GM18499 (cell line): ENCODE measurements around the gene PKD1.
"Not testable (repeated sequence)": the region's sequence is repeated elsewhere in the genome, so short reads cannot be mapped to it uniquely, and the experiment has no call there.

Experiments used
- ATAC-seq: cut with Tn5 transposase; IDR thresholded peaks from one replicate; pipeline ENCODE4 v1.9.1; 2021; ENCODE audit warnings: moderate number of reproducible peaks; ENCODE audit not compliant: insufficient read depth, unreplicated experiment

PKD1 gene

GRCh38 chr16:2111412-2112335 is 24.0 kb downstream of the PKD1 start:
- not testable (repeated sequence) for ATAC-seq

- ATAC-seq: not testable (repeated sequence)
Observed at GRCh38 chr16:2111009-2111353, 24.7 kb downstream of the PKD1 start.

GRCh38 chr16:2110332-2111008 is 25.2 kb downstream of the PKD1 start:
- not testable (repeated sequence) for ATAC-seq

- not testable (repeated sequence) for ATAC-seq
Observed at GRCh38 chr16:2109872-2110271, 25.8 kb downstream of the PKD1 start.

GRCh38 chr16:2109271-2109580 is 26.5 kb downstream of the PKD1 start:
- not testable (repeated sequence) for ATAC-seq

- ATAC-seq: not testable (repeated sequence)
Observed at GRCh38 chr16:2108446-2109270, 27.0 kb downstream of the PKD1 start.

- ATAC-seq: not testable (repeated sequence)
Observed at GRCh38 chr16:2107791-2108125, 27.9 kb downstream of the PKD1 start.

- ATAC-seq: not testable (repeated sequence)
Observed at GRCh38 chr16:2107121-2107790, 28.4 kb downstream of the PKD1 start.

GRCh38 chr16:2106211-2106610 is 29.5 kb downstream of the PKD1 start:
- not testable (repeated sequence) for ATAC-seq

- not testable (repeated sequence) for ATAC-seq
Observed at GRCh38 chr16:2105769-2106168, 29.9 kb downstream of the PKD1 start.

GRCh38 chr16:2105291-2105690 is 30.4 kb downstream of the PKD1 start:
- ATAC-seq: not testable (repeated sequence)

- not testable (repeated sequence) for ATAC-seq
Observed at GRCh38 chr16:2104464-2104863, 31.2 kb downstream of the PKD1 start.

GRCh38 chr16:2102471-2102870 is 33.2 kb downstream of the PKD1 start:
- ATAC-seq: no peak

- ATAC-seq: not testable (repeated sequence)
Observed at GRCh38 chr16:2101581-2101980, 34.1 kb downstream of the PKD1 start.

GRCh38 chr16:2097689-2098088 is 38.0 kb downstream of the PKD1 start:
- ATAC-seq: not testable (repeated sequence)

- ATAC-seq: no peak
Observed at GRCh38 chr16:2096853-2097595, 38.7 kb downstream of the PKD1 start.

GRCh38 chr16:2095918-2096582 is 39.6 kb downstream of the PKD1 start:
- no peak for ATAC-seq

- no peak for ATAC-seq
Observed at GRCh38 chr16:2095315-2095853, 40.3 kb downstream of the PKD1 start.

- no peak for ATAC-seq
Observed at GRCh38 chr16:2093793-2094192, 41.9 kb downstream of the PKD1 start.
